HG03439 (cell line): ENCODE results near the gene PLEKHJ1.
A peak's percentile ranks its signal among the peaks of the same experiment; 100 is the strongest.
"Not testable (repeated sequence)": the region's sequence is repeated elsewhere in the genome, so short reads cannot be mapped to it uniquely, and the experiment has no call there.

Source experiments
- ATAC-seq: cut with Tn5 transposase; IDR thresholded peaks from one replicate; pipeline ENCODE4 v1.9.1; 2021; ENCODE audit warnings: mild to moderate bottlenecking, moderate library complexity; ENCODE audit not compliant: unreplicated experiment

Gene PLEKHJ1, protein sequence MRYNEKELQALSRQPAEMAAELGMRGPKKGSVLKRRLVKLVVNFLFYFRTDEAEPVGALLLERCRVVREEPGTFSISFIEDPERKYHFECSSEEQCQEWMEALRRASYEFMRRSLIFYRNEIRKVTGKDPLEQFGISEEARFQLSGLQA

DNA sequence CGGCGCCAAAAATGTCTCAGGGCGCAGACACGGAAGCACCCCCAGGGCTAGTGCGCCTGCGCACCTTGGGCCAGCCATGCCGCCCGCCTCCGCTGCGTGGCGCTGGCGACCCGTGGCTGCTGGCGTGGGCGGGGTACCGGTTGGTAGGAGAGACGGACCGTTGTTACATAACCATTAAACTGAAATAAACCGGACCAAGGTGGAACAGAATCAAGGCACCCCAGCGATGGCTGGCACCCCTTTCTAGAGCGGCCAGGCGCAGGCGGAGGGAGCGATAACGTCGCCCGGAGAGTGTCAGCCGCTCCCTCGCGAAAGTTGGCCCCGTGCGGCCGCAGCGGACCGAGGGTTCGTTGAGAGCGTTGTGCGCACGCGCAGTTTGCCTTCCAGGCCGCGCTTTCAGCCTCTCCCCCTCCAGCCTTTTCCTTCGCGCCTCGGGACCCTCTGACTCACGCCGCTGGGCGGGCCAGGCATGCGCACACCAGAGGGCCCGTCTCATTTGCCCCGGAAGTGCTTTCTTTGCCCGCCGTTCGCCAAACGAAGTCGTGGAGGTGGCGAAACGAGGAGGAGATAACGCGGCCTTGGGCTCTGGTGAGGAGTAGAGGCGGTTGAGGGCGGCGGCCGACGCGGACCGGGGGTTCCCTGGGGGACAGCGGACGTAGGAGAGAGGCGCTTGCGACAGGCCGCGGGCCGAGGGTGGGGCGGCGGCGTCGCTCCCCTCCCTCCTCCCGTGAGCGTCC lies at the start of gene PLEKHJ1, which contains the start of gene SF3A2:
Gene PLEKHJ1, minus strand, starts transcription at position 16 of the 737 bp plus-strand sequence. CDS start 81 bp downstream, outside the sequence.
Gene SF3A2, plus strand, starts transcription at position 511 of the 737 bp plus-strand sequence. CDS start 6,595 bp downstream, outside the sequence.
- peak; percentile 76 for ATAC-seq

DNA sequence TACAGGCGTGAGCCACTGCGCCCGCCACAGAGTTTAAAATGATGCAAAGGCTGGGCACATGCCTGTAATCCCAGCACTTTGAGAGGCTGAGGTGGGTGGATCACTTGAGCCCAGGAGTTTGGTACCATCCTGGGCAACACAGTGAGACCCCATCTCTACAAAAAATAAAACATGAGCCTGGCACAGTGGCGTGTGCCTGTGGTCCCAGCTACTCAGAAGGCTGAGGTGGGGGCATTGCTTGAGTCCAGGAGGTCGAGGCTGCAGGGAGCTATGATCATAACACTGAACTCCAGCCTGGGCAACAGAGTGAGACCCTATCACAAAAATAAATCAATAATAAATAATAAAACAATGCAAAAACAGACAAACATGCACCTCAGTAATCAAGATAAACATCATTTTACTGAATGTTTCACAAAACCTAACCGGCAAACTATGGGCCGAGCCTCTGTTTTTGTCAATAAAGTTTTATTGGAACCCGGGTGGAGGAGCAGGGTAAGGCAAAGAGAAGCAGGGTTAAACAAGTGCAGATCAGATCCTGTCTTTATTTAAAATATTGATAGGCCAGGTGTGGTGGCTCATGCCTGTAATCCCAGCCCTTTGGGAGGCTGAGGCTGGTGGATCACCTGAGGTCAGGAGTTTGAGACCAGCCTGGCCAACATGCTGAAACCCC lies 47.8 kb upstream of the PLEKHJ1 start:
- no peak for ATAC-seq

DNA sequence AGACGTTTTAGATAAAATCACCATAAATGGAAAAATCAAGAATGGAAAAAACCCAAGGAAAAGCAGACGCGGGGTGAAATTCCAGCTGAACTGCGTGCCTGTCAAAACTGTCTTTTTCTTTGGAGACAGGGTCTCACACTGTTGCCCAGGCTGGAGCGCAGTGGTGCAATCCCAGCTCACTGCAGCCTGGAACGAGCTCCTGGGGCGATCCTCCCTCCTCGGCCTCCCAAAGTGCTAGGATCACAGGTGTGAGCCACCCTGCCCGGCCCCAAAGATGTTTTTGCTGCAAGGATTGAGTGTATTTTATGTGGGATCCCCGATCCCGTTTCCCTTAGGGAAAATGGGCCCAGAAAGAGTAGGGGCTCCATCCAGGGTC lies 46.7 kb upstream of the PLEKHJ1 start:
- ATAC-seq: no peak

DNA sequence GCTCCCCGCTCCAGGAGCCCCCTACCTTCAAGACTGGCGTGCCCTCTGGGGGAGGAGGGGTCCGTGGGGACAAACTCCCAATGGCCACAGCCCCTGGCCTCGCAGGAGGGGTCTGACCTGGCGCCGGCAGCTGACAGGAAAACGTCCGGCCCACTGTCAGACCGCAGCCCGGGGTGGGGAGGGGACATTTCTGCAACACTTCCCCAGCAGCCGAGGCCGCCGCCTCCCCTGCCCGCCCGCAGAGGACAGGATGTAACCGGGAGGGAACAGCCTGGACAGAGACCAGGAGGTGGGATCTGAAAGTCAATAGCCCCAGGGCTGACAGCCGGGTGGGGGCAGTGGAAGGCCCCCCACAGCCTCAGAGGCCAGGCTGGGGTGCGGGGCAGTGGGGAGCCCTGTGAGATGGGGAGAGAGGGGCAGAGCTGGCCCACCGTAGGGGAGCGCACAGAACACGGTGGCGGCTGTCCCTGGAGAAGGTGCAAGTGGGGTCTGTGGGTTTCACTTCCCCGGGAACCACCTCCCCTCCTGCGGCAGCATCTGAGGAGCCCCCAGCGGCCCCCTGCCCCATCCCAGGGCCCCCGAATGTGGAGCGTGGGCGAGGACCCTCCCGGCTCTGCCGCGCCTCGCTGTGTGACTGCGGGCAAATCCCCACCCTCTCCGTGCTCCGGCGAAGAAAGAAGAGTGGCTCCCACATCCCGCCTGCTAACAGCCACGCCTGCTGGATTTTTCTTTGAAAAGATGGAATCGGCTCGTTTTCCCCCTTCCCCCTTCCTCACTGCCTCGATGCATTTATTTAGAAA lies 46.1 kb upstream of the PLEKHJ1 start, which contains the start of gene PEAK3:
Gene PEAK3, minus strand, starts transcription at position 114 of the 800 bp plus-strand sequence. CDS start 1,244 bp downstream, outside the sequence.
- no peak for ATAC-seq

DNA sequence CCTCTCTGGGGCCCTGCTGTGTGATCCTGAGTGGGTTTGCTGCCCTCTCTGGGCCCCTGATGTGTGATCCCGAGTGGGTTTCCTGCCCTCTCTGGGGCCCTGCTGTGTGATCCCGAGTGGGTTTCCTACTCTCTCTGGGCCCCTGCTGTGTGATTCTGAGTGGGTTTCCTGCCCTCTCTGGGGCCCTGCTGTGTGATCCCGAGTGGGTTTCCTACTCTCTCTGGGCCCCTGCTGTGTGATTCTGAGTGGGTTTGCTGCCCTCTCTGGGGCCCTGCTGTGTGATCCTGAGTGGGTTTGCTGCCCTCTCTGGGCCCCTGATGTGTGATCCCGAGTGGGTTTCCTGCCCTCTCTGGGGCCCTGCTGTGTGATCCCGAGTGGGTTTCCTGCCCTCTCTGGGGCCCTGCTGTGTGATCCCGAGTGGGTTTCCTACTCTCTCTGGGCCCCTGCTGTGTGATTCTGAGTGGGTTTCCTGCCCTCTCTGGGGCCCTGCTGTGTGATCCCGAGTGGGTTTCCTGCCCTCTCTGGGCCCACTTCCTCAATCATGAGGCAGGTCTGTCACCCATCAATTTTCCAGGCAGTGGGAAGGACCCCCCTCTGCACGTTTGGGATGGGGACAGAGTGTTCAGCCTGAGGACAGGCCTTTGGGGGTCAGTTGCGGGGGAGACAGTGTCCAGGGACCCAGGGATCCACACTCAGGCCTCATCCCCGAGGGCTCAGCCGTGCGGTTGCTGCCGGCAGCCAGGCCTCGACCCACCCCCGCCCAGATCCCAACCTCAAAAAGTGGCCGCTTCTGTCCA lies 45.3 kb upstream of the PLEKHJ1 start:
- ATAC-seq: not testable (repeated sequence)

DNA sequence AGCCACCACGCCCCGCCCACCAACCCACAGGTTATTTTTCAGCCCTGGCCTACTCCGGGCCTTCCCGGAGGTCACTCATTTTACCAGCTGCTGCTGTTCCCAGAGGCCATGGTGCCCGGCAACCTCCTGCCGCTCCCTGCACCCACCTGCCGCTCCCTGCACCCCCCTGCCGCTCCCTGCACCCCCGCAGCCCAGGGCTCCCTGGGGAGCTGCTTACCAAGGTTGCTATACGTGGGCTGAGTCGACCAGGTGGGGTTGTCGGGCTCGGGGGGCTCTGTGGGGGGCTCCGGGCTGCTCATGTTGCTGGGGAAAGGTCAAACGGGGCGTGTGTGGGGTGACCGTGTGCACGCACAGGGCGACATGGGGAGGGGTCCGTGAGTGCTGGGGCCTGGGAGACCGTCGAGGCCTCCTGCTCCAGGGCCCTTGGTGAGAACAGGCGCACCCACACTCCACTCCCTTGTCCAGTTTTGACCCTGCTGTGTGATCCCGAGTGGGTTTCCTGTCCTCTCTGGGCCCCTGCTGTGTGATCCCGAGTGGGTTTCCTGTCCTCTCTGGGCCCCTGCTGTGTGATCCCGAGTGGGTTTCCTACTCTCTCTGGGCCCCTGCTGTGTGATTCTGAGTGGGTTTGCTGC lies 44.6 kb upstream of the PLEKHJ1 start:
- no peak for ATAC-seq

DNA sequence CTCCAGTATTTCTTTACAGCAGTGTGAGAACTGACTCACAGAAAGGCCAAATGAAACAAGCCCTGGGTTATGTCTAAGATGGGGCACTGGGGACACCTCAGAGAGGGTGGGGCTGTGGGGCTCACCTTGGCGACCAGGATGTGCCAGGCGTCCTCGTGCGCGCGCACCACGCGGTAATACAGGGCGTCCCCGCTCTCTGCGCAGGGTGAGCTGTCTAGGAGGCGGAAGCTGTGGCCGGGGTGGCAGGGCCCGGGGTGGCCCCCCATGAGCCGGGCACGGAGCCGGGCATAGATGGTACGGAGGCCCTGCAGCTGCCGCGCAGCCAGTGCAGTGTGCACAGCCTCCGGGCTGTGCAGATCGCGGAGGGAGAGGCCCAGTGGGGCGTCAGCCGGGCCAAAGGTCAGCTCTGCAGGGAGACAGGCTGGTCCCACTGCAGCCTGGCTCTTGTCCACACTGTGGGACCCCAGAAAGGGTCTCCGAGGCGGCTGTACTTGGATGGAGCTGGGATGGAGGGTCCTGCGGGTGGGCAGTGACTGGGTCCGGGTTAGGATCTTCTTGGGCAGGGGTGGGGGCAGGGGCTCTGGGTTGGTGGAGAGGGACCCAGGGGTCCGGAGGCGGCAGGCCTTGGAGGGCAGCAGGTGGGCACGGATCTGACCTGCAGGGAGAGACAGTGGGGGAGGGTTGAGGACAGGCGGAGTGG lies 42.5 kb upstream of the PLEKHJ1 start:
- no peak for ATAC-seq

DNA sequence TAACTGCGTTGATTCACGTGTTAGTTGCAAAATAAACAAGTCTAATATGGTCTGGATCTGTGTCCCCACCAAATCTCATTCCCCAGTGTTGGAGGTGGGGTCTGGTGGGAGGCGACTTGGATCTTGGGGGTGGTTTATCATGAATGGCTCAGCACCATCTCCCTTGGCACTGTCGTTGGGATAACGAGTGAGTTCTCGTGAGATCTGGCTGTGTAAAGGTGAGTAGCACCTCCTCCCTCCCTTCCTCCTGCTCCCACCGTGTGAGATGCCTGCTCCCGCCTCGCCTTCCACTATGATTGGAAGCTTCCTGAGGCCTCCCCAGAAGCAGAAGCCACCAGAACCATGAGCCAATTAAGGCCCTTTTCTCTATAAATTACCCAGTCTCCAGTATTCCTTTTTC lies 41.0 kb upstream of the PLEKHJ1 start:
- no peak for ATAC-seq

DNA sequence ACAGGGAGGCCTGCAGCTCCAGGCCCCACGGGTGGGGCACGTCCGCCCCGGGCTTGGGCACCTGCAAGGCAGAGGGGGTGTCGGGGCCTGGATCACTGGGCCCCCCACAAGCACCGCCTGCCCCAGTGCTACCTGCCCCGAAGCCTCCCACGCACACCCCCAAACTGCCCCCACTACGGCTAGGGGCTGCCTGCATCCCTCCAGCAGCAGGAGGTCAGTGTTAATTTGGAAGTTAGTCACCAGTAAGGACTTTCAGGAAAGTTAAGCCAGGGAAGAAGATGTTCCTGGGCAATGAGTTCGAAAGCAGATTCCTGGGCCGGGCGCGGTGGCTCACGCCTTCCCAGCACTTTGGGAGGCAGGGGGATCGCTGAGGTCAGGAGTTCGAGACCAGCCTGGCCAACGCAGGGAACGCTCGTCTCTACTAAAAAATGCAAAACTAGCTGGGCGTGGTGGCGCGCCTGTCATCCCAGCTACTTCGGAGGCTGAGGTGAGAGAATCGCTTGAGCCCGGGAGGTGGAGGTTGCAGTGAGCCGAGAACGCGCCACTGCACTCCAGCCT lies 40.4 kb upstream of the PLEKHJ1 start:
- ATAC-seq: no peak

DNA sequence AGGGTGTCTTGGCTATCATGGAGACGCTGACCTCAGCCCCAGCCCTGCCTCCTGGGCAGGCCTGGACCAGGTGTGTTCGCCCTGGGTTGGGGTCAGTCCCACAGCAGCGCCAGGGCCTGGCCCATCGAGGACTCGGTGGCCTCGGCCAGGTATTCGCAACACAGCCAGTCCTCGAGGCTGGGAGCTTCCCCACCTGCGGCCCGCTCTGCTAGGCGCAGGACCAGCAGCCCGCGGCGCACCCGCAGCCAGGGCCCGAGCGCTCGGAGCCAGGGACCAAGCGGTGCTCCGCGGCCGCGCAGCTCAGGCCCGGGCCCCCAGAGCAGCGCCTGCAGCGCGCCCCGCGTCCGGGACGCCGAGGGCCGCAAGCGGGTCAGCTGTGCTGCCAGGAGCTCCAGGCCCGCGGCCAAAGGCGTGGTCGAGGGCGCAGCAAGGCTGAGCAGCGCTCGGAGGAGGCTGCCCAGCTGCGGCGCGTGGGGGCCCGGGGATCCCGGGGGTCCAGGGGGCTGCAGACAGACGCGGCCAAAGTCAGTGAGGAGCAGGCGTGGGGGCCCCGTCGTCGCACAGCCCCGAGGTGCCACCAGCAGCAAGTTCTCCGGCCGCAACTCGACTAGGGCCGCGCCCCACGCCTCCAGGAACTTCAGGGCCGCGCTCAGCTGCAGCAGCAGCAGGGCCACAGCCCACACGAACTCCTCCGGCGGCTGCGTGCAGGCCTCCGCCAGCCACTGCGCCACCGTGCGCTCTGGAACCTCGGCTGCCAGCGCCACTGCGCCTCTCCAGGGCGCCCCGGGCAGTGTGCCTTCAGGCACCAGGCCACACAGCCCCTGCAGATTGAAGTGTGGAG lies 39.7 kb upstream of the PLEKHJ1 start:
- ATAC-seq: no peak

DNA sequence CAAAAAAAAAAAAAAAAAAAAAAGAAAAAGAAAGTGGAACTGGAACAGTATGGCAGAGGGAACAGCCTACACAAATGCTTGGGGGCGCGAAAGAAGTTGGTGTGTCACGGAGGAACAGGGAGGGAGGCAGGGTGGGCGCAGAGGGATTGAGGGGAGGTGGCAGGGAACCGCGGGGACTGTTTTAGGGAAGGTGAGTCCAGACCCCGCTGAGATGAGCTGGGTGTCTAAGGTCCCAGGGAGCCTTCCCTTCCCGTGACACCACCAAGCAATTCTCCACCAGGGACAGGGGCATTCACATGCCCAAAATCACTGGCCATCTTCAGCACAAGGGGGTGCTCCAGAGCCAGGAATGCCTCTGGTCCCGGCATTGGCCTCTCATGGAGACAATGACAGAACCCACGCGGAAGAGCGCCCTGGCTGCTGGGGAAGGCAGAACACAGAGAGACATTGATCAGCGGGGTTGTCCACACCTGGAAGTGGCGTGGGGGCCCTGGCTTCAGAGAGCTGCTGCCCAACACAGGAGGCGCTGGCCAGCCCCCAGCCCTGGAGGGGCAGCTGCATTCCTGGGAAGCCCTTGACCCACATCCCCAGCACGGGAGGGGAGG lies 38.9 kb upstream of the PLEKHJ1 start:
- no peak for ATAC-seq

DNA sequence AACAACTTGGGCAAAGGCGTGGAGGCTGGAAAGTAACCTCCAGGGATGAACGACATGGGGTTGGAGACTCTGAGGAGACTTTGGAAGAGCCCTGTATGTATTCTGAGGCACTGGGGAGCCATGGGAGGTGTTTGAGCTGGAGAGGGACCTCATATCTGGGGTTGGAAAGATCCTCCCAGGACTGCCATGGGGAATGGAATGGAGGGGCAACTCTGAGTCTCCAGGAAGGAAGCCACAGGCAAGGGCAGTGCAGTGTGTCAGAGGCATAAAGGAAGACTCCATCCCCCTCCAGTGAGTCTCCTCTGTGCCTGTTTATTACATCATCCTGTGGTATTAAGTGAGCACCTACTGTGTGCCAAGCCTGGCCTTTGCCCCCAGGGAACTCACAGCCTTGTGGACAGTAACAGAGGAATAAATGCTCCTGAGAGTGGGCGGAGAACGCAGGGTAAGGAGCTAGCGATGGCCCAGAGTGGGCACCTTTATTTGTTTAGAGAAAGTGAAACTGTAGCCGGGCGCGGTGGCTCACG lies 38.1 kb upstream of the PLEKHJ1 start:
- no peak for ATAC-seq

DNA sequence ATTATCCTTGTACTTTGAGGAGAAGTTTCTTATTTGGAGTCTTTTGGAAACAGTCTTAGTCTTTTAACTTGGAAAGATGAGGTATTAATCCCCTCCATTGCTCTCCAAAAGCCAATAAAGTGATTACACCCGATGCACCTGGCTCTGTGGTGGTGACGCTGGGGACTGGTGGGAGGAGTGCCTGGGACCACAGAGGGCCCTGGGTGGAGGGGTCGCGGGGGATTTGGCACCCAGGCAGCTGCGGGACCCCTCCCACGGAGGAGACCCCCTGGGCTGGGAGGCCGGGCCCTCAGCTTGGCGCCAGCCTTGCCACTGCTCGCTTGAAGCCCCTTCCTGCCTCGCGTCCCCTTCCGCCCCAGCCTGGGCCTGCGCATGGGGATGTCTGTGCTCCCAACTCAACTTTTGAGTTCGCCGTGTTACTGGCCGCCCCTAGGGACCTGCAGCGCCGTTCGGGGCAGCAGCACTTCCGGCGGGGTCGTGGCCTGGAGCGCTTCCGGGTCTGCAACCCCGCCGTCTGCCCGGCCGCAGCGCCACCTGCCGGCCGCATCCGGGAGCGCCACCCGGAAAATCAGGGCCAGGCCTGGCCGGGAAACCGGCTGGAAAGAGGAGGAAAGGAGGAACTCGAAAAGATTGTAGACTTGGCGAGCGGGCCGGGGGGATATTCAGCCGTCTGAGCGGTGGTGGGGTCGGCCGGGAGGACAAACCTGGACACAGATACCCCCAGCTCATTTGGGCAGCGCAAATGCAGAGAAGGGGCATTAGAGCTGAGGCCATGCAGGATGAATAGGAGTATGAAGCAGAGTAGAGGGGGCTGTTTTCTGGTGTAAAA lies 37.4 kb upstream of the PLEKHJ1 start:
- ATAC-seq: no peak

DNA sequence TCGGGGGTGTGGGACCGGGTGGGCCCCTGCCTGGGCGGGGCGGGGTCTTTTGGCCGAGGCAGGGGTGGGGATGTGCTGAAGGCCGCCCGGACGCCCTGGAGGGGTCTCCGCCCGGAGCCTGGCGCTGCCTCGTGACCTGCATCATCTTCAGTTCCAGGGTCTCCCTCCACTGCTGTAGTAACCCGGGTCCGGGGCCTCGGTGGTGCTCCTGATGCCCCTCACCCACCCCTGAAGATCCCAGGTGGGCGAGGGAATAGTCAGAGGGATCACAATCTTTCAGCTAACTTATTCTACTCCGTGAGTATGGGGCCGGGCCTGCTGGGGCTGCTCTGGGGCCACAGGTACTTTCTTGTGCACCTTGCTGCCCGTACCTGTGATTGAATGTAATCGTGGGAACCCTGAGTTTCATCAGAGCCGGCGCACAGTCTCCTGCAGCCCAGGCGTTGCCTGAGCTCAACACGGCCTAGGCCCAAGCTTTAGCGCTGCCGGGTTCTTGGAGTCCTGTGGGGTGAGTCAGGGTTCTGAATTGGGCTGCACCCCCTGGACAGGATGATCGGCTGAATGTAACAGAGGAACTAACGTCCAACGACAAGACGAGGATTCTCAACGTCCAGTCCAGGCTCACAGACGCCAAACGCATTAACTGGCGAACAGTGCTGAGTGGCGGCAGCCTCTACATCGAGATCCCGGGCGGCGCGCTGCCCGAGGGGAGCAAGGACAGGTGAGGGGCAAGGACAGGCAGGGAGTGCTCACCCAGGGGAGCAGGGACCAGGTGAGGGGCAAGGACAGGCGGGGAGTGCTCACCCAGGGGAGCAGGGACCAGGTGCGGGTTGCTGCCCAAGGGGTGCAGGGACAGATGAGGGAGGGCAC lies 35.3 kb upstream of the PLEKHJ1 start:
- ATAC-seq: no peak

DNA sequence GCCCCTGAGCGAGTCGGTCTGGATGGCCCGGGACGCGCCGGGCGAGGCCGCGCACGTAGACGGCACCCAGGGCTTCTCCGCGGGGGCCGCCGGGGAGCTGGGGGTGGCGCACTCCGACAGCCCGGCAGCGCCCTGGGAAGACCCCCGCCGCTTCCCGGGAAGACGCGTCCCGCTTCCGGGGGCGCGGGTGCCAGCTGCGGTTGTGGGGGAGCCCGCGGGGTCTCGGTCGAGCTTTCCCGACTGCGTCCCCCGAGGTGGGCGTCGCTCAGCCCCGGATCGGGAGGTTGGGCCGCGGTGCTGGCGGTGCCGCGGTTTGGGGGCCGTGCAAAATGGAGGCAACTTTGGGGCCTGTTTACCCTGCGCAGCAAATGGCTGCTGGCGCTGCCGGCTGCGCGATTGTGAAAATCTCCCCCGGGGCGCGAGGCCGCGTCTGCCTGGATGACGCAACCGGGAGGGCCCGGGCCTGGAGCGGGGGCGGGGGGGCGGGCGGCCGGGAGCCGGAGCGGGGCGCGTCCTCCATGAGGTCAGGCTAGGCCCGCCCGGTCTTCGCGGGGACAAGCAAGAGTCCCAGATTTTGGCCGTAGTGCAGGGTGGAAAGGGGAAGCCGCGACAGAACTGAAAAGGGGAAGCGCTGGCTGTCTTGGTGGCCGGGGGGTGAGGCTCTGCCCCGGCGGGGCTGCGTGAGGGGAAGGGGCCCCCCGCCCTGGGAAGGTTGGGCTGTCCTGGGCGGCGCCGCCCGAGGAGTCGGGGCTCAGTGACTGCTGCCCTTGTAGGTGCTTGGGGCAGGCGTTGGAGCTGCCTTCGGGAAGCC lies 34.5 kb upstream of the PLEKHJ1 start:
- no peak for ATAC-seq
